ENCODE measurements around the gene ADAMTS2.

ADAMTS2 gene

DNA sequence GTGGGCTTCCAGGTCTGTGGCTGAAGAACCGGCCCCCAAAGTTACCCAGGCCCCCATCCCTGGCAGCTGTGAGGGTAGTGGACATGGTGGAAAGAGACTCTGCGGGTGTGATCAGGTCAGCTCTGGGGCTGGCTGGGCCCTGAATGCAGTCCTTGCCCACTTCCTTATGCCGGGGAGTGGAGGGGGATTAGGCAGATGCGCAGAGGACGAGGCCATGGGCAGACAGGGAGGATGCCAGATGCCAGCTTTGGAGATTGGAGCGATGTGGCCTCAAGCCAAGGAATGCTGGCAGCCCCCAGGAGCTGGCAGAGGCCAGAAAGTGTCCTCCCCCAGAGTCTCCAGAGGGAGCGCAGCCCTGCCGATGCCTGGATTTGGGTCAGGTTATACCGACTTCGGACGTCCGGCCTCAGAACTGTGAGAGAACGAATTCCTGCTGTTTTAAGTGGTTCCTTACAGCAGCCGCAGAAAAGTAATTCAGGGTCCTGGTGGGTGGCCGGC lies 69.8 kb downstream of the ADAMTS2 start:
- no peak for DNase-seq

DNA sequence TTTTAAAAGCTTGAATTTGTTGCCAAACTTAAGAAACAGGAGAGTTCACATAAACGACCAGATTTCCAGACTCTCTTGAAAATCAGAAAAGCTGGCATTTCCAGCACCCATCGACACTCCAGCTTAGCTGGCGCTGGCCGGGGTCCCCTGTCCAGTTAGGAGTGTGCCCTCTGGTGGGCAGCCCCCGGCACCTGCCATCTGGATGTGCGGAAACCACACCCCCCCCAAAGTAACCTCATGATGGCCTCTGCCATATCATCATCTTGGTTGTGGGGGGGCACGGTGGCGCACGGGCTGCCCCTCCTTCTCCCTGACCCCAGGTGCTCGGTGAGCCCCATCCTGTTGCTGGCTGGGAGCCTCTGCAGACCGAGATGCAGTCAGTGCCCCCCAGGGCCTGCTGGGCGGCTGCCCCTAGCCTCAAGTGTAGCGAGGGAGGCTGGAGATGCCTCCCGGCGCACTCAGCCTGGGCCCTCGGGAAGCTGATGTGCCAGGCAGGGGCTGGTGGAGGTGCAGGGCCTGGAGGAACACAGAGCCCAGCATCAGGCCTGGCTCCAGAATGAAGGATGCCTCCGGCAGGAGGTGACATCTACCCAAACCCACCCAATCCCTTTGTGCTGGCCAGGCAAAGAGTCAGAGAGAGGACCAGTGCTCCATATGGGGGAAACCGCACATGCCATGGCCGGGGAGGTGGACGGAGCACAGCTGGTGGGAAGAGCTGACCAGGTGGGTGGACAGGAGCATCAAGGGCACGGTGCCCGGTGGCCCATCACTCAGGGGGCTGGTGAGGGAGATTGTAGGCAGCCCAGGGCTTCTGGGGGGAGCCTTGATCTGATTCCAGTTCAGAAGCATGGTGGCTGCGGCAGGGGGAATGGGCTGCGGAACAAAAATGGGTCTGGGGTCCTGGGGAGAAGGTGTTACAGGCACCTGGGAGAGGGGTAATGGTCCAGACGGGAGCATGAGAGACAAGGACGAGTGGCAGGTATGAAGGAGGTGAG lies 70.6 kb downstream of the ADAMTS2 start:
- no peak for DNase-seq

DNA sequence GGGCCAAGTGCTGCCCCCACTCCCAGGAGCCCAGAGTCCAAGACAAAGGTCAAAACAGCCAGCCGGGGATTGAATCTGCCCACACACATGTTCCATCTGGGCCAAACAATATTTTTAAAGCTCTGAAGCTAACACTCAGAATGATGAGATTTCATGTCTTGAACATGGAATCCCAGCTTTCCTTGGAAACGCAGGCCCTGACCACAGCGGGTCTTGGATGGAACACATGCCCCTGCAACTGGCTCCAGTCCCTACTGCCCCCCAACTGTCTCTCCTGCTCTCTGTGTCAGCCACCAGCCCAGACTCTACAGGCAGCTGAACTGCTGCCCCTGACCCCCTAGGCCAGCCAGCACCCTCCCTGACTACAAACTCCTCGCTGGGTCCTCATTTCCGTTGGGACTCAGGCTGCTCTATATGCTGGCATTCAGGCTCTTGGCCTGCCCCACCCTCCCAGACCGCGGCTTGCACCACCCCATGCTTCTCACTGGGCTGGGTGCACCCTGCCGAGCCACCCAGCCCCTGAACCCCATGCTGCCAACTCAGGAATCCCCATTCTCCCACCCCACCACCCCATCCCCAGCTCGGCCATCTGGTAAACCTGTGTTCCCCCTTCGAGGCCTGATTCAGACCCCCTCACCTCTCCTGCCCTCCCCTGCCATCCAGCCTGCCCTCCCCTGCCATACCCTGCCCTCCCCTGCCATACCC lies 71.7 kb downstream of the ADAMTS2 start:
- no peak for DNase-seq

DNA sequence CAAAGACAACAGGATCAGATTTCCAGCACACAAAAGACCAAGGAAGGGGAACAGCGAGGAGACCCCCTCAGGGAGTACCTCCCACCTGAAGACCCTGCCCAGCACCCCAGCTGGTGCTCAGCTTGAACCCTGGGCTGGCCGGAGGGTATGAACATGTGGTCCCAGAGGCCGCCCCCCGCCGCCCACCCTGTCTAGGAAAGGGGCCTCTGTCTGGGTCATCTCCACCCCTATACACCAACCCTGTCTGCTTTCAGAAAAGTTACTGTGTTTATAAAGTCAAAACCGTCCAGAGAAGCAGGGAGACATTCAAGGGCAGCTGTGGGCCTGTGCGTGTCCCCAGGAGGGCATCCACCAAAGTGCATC lies 72.2 kb downstream of the ADAMTS2 start:
- DNase-seq, result no peak

DNA sequence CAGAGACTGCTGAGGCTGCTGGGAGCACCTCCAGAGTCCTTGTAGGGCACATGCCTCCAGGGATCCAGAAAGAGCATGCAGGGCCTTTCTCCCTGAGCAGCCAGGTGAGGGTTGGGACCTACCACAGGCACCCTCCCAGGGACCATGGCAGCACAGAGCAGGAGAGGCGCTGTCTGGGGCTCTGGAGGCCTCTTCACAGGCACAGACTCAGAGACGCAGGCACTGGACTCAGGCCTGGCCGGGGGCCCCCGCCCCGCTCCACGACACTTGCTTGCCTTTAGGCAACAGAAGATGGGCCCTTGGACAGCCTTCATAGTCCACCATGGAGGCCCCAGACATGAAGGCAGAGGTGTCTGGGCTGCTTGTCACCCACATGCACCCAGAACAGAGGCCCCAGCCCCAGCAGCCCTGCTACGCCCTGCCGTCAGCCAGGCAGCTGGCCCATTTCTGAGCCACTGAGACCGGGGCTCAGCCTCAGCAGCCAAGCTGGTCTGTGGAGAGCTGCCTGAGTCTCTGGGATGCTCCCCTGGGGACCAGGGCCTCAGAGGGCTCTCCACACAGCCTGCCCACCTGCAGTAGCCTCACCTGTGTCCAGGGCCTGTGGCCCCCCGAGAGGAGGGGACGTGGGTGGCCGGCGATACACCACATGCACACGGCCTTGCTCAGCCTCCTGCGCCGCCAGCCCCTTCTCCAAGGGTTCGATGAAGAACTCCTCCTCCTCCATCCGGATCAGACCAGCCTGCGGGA lies 72.8 kb downstream of the ADAMTS2 start:
- DNase-seq, result no peak

DNA sequence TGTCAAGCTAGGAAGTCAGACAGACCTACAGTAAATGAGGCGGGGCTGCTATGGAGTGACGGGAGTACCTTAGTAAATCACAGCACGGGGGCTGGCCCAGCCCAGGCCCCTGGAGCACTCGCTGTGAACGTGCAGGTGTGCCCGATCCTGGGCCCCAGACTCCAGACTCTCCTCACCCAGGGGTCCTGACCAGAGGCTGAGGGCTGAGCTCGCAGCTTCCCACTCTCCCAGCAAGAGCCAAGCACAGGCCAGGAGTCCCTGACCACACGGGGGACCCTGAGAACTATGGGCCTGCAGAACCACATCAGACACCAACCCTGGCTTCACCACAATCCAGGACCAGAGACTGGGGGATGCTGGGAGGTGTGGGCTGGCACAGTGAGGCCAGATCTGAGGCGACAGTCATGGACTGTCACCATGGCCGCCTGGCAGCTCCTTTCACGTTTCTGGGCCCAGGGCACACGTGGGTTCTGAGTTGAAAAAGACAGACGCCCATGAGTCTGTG lies 73.4 kb downstream of the ADAMTS2 start:
- DNase-seq, result no peak

DNA sequence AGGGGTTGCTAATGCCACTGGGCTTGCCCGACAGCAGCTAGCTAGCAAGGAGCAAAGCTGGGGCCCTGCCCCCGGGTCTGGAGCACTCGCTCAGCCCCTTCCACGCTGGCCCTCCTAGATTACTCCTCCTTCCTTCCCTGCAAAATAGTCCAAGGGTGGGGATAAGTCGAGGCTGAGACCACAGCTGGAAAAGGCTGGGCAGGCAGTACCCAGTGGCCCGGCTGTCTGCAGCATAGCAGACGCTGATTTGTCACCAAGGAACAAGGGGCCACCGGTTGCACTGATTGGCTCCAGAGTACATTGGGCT lies 73.9 kb downstream of the ADAMTS2 start:
- DNase-seq, result no peak

DNA sequence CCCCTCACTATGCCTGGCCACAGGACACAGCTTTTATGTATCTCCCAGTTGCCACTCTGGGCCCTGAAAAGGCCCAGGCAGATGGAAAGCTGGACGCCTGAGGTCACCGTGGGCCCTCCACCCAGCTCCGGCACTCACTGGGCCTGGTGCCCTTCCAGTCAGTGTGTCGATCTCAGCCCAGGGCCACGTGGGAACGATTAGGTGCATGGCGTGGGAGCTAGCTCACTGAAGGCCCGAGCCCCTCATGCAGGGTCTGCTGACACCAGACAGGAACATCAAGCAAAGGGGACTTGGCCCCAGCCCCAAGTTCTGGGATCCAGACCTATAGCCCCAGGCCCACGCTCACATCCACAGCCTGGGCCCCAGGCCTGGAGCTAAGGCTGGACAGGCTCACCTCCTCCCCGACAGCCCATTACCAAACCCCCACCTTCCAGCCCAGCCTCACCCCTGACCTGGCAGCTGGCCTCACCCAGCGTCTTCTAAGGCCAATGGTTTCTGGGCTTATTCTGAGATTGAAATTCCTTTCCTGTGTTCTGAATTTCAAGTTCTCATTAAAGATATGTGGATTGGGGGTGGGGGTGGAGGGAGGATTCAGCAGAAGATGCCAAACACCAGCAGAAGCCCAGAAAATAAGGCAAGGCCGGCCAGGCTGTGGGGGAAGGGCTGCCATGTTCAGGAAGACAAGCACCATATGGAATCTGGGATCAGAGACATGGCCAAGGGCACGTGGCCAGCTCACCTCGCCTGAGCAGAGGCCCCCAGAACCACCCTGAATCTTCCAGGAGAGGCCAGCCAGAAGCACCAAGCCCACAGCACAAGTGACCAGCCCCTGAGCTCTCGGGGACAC lies 74.5 kb downstream of the ADAMTS2 start:
- no peak for DNase-seq

DNA sequence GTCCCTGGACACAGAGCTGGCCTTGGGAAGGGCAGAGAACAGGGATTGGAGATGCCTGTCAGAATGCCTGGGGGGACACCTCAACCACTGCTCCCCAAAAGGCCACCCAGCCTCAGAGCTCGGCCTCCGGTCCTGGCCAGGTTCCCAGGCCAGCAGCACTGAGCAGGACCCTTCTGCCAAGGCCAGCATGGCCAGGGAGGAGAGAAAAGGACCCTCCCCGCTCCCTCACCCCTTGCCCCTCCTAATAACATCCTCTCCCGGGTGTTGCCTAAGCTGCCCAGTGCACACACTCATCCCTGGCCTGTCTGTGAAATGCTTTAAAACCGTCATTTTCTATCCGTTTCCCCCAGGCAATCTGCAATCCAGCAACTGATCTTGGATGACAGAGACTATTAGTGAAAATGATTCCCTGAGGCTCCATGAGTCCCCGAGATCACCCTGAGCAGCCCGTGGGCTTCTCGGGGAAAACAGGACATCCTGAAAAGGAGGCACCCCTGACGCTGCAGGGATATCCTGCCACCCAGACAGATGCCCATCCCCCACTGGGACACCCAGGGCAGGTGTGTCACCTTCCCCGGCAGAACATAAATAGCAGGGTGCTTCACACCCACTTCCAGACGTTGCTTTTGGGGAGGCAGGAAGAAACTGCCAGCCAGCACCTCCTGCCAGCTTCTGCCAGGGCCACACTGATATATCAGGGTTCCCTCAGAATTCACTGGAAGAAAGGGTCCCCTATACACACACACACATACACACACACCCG lies 75.3 kb downstream of the ADAMTS2 start:
- DNase-seq, result no peak

DNA sequence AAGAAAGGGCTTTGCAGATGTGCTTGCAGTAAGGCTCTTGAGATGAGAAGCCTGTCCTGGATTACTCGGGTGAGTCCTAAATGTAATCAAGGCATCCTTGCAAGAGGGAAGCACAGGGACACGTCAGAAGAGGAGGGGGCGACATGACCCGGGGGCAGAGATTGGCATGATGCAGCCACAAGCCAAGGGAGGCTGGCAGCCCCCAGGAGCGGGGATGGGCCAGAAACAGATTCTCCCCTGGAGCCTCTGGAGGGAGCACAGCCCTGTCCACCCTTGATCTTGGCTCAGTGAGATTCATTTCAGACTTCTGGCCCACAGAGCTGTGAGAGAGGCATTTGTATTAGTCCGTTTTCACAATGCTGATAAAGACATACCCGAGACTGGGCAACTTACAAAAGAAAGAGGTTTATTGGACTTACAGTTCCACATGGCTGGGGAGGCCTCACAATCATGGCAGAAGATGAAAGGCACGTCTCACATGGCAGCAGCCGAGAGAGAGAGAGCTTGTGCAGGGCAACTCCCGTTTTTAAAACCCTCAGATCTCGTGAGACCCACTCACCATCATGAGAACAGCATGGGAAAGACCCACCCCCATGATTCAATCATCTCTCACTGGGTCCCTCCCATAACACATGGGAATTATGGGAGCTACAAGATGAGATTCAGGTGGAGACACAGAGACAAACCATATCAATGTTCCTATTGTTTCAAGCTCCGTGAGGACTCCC lies 76.1 kb downstream of the ADAMTS2 start:
- DNase-seq, result no peak

DNA sequence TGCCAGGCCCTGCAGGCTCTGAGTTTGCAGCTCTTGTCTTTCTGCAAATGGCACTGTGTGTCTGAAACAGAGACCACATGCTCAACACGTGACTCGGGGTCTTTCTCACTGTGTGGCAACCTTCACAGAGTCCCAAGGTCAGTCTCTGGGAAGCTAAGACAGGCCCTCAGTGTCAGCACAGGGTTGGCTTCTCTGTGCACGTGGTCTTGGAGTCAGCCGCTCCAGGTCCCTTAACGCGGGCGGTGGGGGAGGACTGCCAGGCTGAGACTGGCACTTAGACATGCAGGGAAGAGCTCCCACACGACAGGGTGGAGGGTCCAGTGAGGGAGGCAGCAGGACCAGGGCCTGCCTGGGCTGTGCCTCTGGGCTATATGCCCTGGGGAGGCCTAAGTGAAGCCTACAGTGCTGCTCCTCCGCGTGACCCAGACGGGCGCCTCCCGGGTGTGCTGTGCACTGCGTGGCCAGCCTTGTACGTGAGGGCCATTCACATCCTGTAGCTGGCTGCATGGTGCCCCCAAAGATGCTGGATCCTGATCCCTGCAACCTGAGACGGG lies 76.8 kb downstream of the ADAMTS2 start:
- no peak for DNase-seq

DNA sequence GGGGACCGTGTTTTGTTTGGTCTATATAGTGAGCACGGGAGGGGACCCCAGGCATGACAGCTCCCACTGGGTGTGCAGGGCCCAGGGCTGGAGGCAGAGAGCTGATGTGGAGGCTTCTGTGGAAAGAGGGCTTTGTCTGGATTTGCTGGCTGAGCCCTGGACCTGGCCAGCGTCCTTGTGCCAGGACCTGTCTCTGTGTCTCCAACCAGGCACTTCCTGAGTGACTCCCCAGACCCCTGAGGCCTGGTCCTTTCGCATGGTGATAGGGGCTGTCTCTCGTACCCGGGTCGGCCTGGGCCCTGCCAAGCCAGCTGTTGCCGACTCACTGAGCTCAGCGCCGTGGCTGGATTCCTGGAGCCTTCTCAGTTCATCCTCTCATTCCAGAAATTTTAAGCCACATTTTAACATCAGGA lies 77.6 kb downstream of the ADAMTS2 start:
- no peak for DNase-seq

DNA sequence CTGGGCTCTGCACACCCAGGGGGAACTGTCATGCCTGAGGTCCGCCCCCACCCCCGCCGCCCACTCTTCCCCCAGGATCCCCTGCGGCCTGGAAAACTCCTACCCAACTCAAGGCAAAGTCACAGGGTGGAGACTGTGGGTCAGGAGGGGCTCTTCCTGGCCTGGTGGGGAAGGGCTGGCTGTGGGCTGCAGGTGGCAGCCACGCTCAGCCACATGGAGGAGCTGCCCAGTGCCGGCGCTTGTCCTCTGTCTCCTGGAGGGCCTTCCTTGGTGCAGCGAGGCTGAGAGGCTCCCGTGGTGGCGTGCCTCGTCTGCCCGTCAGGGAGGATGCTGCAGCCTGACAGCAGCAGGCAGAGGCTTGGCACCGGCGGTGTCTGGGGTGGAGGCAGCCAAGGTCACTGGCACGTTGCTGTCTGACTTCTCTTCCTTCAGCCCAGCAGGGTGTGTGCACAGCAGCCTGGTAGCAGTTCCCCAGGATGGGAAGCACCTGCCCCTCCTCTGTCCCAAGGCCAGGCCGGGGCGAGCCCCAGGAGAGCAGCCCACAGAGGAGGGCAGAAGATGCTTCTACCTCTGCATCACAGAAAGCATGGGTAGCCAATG lies 78.1 kb downstream of the ADAMTS2 start:
- no peak for DNase-seq

DNA sequence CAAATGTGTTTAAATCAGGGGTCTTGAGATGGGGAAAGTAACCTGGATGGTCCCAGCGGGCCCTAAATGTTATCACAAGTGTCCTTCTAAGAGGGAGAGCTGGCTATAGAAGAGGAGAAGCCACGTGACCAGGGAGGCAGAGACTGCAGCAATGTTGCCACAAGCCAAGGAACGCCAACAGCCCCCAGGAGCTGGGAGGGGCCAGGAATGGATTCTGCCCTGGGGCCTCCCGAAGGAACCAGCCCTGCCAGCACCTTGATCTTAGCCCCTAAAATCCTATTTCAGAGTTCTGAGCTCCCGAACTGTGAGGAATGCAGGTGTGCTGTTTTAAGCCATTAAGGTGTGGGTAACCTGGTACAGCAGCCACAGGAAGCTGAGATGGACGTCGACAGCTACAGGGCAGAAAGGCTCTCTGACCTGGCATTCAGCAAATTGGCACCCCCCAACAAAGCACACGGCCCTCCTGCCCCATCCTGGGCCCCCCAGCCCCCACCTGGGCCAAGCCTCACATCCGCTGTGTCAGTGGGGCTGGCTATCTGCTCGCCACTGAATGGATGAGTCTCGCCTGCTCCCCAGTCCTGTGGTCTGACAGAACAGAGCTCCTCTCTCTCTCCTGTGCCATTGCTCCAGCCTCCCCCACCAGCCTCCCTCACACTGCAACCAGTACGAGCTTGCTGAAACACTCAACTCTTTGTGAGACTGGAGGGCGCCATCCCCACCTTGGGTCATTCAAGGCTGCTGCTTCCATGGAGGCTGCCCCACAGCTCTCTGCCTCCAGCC lies 78.8 kb downstream of the ADAMTS2 start:
- no peak for DNase-seq

DNA sequence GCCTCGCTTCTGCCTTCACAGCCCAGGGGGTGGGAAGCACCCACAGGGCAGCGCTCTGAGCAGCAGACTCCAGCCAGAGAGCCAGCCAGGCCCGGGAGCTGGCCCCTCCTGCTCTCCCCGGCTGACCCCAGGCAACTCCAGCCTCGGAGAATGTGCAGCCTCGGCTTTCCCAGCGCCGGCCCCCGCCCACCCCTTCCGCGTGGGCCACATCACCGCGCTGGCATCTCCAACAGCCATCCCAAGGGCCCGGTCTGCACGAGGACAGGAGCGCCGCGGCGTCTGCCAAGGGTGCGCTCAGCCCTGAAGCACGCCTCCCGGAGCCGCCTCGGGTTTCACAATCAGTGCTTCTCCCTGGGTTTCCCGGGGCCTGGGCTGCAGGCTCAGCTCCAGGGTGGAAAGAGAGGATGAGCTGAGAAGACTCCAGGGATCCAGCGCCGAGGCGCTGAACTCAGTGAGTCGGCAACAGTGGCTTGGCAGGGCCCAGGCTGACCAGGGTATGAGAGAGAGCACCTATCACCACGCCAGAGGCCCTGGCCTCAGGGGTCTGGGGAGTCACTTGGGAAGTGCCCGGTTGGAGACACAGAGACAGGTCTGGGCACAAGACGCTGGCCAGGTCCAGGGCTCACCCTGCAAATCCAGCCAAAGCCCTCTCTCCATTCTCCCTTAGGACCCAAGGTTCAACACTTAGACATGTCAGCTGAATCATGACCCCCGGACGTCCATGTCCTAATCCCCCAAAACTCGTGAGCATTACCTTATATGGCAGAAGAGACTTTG lies 79.6 kb downstream of the ADAMTS2 start:
- DNase-seq, result no peak

DNA sequence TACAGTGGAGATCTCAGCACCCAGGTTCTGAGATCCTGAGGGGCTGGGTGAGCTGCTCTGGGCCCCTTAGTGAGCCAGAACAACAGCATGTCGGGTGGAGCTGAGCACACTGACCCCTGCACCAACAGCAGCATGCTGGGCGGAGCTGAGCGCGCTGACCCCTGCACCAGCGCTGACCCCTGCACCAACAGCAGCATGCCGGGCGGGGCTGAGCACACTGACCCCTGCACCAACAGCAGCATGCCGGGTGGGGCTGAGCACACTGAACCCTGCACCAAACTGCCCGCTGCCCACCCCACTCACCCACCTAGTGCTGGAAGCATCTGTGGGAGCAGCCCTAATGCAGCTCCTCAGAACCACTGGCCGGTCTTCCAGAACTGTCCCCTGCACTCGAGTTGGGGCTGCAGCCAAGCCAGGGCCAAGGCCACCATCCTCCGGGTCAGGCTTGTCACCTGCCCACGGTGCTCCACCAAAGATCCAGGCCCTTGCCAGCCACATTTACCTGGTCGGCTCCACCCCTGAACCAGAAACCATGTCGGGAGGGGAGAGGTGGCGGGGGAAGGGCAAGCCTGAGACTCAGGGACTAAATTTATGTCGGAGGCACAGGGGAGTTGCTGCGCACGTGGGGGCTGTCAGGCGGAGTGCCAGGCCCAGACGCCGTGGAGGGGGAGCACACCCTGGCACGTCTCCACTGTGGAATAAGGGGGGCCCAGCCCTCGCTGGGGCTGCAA lies 80.3 kb downstream of the ADAMTS2 start:
- DNase-seq, result no peak

DNA sequence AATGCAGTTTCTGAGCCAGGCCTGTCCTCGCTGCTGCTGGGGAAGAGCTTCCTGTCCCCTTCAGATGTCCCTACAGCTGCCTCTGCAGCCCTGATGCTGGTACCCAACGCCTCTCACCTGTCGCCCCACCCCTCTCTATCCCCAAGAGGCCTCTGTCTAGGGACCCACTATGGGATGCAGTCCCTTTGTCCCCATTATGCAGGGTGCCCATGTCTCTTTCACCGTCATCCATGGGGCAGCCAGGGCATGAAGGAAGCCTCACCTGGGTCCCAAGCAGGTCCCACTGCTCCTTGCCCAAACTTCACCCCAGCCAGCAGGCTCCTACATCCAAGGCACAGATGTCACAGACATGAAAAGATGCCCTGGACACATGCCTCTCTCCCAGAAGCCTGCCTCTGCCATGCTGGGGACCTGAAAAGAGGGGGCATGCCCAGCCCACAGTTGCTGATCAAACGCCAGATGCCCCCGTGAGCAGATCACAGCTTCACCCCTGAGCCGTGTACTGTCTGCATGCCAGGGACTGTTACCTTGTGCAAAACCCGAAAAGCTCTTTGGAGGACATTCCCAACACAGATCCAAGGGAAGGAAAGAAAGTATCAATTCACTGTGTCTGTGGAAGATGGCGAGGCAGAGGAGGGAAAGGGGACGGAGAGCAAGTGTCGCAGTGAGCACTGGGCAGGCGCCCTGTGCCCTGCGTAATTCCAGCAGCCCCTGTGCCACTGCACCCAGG lies 81.0 kb downstream of the ADAMTS2 start:
- DNase-seq, result no peak

Data from CD4-positive, alpha-beta T cell treated with Interleukin-12 subunit alpha and Interleukin-12 subunit beta, for 1 hour (primary cell).